B cell (primary cell): ENCODE data around the gene HS3ST6.

Experiments used
- CTCF ChIP-seq: fragments of 200-600 bp; IDR thresholded peaks from one replicate; pipeline ENCODE4 v1.8.0; 2022; ENCODE audit warnings: antibody characterized with exemption, mild to moderate bottlenecking
- EZH2 ChIP-seq: IDR thresholded peaks from 2 replicates; pipeline ENCODE4 v1.6.1; 2012; ENCODE audit warnings: borderline replicate concordance, low read depth, mild to moderate bottlenecking, moderate library complexity, low read length; ENCODE audit not compliant: insufficient read depth, poor library complexity, severe bottlenecking

GRCh38 chr16:1966460-1966859, 48.2 kb upstream of the HS3ST6 start, which contains the start of gene RNF151:
- TF ChIP-seq CTCF, result no peak
- no peak for TF ChIP-seq EZH2
